GM23338 (cell line): ENCODE results near the gene ZNF438.

Experiments used
- CREB1 ChIP-seq: fragments of 250-450 bp; sonication (Bioruptor Pico); IDR thresholded peaks from 2 replicates; pipeline ENCODE4 v1.5.0; 2020; ENCODE audit warnings: low read depth, mild to moderate bottlenecking, moderate library complexity
- EZH2 ChIP-seq: fragments of 200-600 bp; sonication (generic); IDR thresholded peaks from one replicate; pipeline ENCODE4 v1.8.0; 2017; ENCODE audit warnings: antibody characterized with exemption, mild to moderate bottlenecking, low read depth; ENCODE audit not compliant: unreplicated experiment
- JUNB ChIP-seq: IDR thresholded peaks from one replicate; pipeline ENCODE4 v1.6.1; 2016; ENCODE audit warnings: antibody characterized with exemption; ENCODE audit not compliant: unreplicated experiment
- NANOG ChIP-seq: IDR thresholded peaks from 2 replicates; pipeline ENCODE4 v1.6.1; 2016; ENCODE audit warnings: antibody characterized with exemption, borderline replicate concordance
- TF ChIP-seq, protein P1 (sequence below), 2 experiments: fragments of 200-600 bp in 1 of 2; sonication (generic) in 1 of 2; conservative IDR thresholded peaks; 2 replicates each; pipeline versions ENCODE4 v1.5.1 to v1.6.1; 2016 to 2017; ENCODE audit warnings: antibody characterized with exemption in 2 of 2, low read depth in 2 of 2, mild to moderate bottlenecking in 2 of 2, moderate library complexity in 1 of 2

- TF ChIP-seq, protein P1, sequence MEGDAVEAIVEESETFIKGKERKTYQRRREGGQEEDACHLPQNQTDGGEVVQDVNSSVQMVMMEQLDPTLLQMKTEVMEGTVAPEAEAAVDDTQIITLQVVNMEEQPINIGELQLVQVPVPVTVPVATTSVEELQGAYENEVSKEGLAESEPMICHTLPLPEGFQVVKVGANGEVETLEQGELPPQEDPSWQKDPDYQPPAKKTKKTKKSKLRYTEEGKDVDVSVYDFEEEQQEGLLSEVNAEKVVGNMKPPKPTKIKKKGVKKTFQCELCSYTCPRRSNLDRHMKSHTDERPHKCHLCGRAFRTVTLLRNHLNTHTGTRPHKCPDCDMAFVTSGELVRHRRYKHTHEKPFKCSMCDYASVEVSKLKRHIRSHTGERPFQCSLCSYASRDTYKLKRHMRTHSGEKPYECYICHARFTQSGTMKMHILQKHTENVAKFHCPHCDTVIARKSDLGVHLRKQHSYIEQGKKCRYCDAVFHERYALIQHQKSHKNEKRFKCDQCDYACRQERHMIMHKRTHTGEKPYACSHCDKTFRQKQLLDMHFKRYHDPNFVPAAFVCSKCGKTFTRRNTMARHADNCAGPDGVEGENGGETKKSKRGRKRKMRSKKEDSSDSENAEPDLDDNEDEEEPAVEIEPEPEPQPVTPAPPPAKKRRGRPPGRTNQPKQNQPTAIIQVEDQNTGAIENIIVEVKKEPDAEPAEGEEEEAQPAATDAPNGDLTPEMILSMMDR (conservative IDR thresholded peaks at IDR 0.05; ENCODE audit: low read depth in 2 of 2): no peak
- no peak for TF ChIP-seq EZH2
- TF ChIP-seq NANOG: no peak
- TF ChIP-seq JUNB: no peak
- TF ChIP-seq CREB1 (CRISPR knock-in tag): no peak
Observed at GRCh38 chr10:30804478-30805055, 227.1 kb downstream of the ZNF438 start.
